ENCODE results near the gene FAM180B. TPM values are rescaled to one million over a fixed set of nuclear protein-coding genes. Genes with fewer than 3 reads are reported as not detected.

Gene FAM180B
- polyA plus RNA-seq, 1 donor from 2014 or later = not detected

GRCh38 chr11:47593934-47594855 lies 7.7 kb downstream of the FAM180B start, which contains the start of gene C1QTNF4:
Gene C1QTNF4 (minus strand): TSS chr11:47594411. CDS start chr11:47590810, 3,601 bp downstream.
- H3K27me3 ChIP-seq (ENCODE audit: insufficient read depth, low read depth, low read length) = no peaks in the 10 kb centered on the region
- no peaks in the 10 kb centered on the region for H3K79me2 ChIP-seq (replicated peaks; ENCODE audit: insufficient read depth, low read length)
- H3K9me3 ChIP-seq (ENCODE audit: low read length) = no peaks in the 10 kb centered on the region
- no peaks in the 10 kb centered on the region for H3F3A ChIP-seq (ENCODE audit: insufficient read depth, low read length, poor library complexity, severe bottlenecking)
- H3K27ac ChIP-seq (ENCODE audit: low read length) = no peak within 1 kb of the TSS
- no peaks in the 10 kb centered on the region for H3K9me2 ChIP-seq (ENCODE audit: insufficient read depth, low read length)
- no peaks in the 10 kb centered on the region for H4K20me1 ChIP-seq (ENCODE audit: insufficient read depth)
- H3K36me3 ChIP-seq (ENCODE audit: insufficient read depth, low read length) = no peaks in the 10 kb centered on the region
- H3K4me2 ChIP-seq (ENCODE audit: low read length) = peak within 1 kb of the TSS; percentile 91
- peak within 1 kb of the TSS; percentile 77 for H3K4me3 ChIP-seq (ENCODE audit: low read length)
- peak; percentile 38 for TF ChIP-seq POLR2AphosphoS5 (IDR thresholded peaks at IDR 0.05)
- TF ChIP-seq MXI1 (conservative IDR thresholded peaks at IDR 0.05; ENCODE audit: poor library complexity, severe bottlenecking) = peak; percentile 49
- peak; percentile 37 for TF ChIP-seq RAD21 (conservative IDR thresholded peaks at IDR 0.05)
- TF ChIP-seq CTCF (IDR thresholded peaks at IDR 0.05; ENCODE audit: poor library complexity, severe bottlenecking) = no peak
- TF ChIP-seq SMC3 (conservative IDR thresholded peaks at IDR 0.05; ENCODE audit: poor library complexity) = peak; percentile 38
- no peak for TF ChIP-seq REST (IDR thresholded peaks at IDR 0.05; ENCODE audit: borderline replicate concordance)
- H2AFZ ChIP-seq (ENCODE audit: low read depth, low read length) = peak within 1 kb of the TSS; percentile 74
- peak within 1 kb of the TSS; percentile 80 for H3K9ac ChIP-seq (ENCODE audit: low read length)

- Histone ChIP-seq H3K9ac (ENCODE audit: low read length) (peak overlapping the region; percentile 80), H3K9me3 (ENCODE audit: low read length) (no peaks in the 10 kb centered on the region), H2AFZ (ENCODE audit: low read depth, low read length) (no peak overlapping the region), H3K4me3 (ENCODE audit: low read length) (peak overlapping the region; percentile 77), H3F3A (ENCODE audit: insufficient read depth, low read length, poor library complexity, severe bottlenecking) (no peaks in the 10 kb centered on the region), H3K27ac (ENCODE audit: low read length) (no peak overlapping the region), H4K20me1 (ENCODE audit: insufficient read depth) (no peaks in the 10 kb centered on the region), H3K36me3 (ENCODE audit: insufficient read depth, low read length) (no peaks in the 10 kb centered on the region), H3K79me2 (replicated peaks; ENCODE audit: insufficient read depth, low read length) (no peaks in the 10 kb centered on the region), H3K27me3 (ENCODE audit: insufficient read depth, low read depth, low read length) (no peaks in the 10 kb centered on the region), H3K9me2 (ENCODE audit: insufficient read depth, low read length) (no peaks in the 10 kb centered on the region), H3K4me2 (ENCODE audit: low read length) (no peak overlapping the region)
- TF ChIP-seq POLR2AphosphoS5 (IDR thresholded peaks at IDR 0.05) (no peak), MXI1 (conservative IDR thresholded peaks at IDR 0.05; ENCODE audit: poor library complexity, severe bottlenecking) (no peak), TAF1 (IDR thresholded peaks at IDR 0.05; ENCODE audit: low read depth) (no peak), SMC3 (conservative IDR thresholded peaks at IDR 0.05; ENCODE audit: poor library complexity) (no peak), EP300 (conservative IDR thresholded peaks at IDR 0.05; ENCODE audit: poor library complexity, severe bottlenecking) (no peak), REST (IDR thresholded peaks at IDR 0.05; ENCODE audit: borderline replicate concordance) (no peak), CTCF (IDR thresholded peaks at IDR 0.05; ENCODE audit: poor library complexity, severe bottlenecking) (no peak), EZH2 (IDR thresholded peaks at IDR 0.05; ENCODE audit: borderline replicate concordance, insufficient read depth, low read length, poor library complexity, severe bottlenecking) (no peak), RAD21 (conservative IDR thresholded peaks at IDR 0.05) (no peak)
These were observed 8.6 kb downstream of the FAM180B start for GRCh38 chr11:47595029-47595428.
